Right hindlimb (tissue), 1 donor: ENCODE results near the gene SUGP2.
"Not testable (repeated sequence)": the region's sequence is repeated elsewhere in the genome, so short reads cannot be mapped to it uniquely, and the experiment has no call there.

ENCODE experiments used
- DNase-seq: peaks from one replicate; pipeline ENCODE4 v3.0.0-alpha.2; 2018

Gene SUGP2

GRCh38 chr19:19031891-19032290 is 1.4 kb downstream of the SUGP2 start:
- DNase-seq = no peak

- DNase-seq = no peak
These were observed 4.8 kb downstream of the SUGP2 start for GRCh38 chr19:19028526-19028925.

- DNase-seq = no peak
These were observed 6.1 kb downstream of the SUGP2 start for GRCh38 chr19:19027228-19027627.

- DNase-seq = no peak
These were observed 6.9 kb downstream of the SUGP2 start for GRCh38 chr19:19026299-19026971.

GRCh38 chr19:19025861-19026260 is 7.5 kb downstream of the SUGP2 start:
- DNase-seq = no peak

GRCh38 chr19:19023376-19023775 is 9.9 kb downstream of the SUGP2 start:
- not testable (repeated sequence) for DNase-seq

GRCh38 chr19:19022380-19022961 is 10.8 kb downstream of the SUGP2 start:
- DNase-seq = no peak

- DNase-seq = no peak
These were observed 12.2 kb downstream of the SUGP2 start for GRCh38 chr19:19021115-19021514.

- DNase-seq = no peak
These were observed 22.8 kb downstream of the SUGP2 start for GRCh38 chr19:19010551-19010950.

- DNase-seq = no peak
These were observed 23.4 kb downstream of the SUGP2 start for GRCh38 chr19:19009951-19010350.

- DNase-seq = no peak
These were observed 27.1 kb downstream of the SUGP2 start for GRCh38 chr19:19006213-19006612.

GRCh38 chr19:19004144-19004543 is 29.2 kb downstream of the SUGP2 start:
- no peak for DNase-seq

- DNase-seq = no peak
These were observed 33.3 kb downstream of the SUGP2 start for GRCh38 chr19:18999896-19000620.

- DNase-seq = no peak
These were observed 34.1 kb downstream of the SUGP2 start for GRCh38 chr19:18999016-18999758.

GRCh38 chr19:18998276-18998675 is 35.0 kb downstream of the SUGP2 start:
- no peak for DNase-seq

- DNase-seq = no peak
These were observed 36.4 kb downstream of the SUGP2 start for GRCh38 chr19:18996796-18997394.

GRCh38 chr19:18996351-18996750 is 37.0 kb downstream of the SUGP2 start:
- DNase-seq = no peak

- peak; percentile 66 for DNase-seq
These were observed 37.5 kb downstream of the SUGP2 start for GRCh38 chr19:18995804-18996241.

- DNase-seq = no peak
These were observed 40.2 kb downstream of the SUGP2 start for GRCh38 chr19:18993115-18993514.

GRCh38 chr19:18992696-18993095 is 40.6 kb downstream of the SUGP2 start:
- DNase-seq = no peak

GRCh38 chr19:18991468-18991867 is 41.8 kb downstream of the SUGP2 start:
- no peak for DNase-seq

- DNase-seq = no peak
These were observed 42.3 kb downstream of the SUGP2 start for GRCh38 chr19:18991006-18991405.

GRCh38 chr19:18990128-18990708 is 43.1 kb downstream of the SUGP2 start:
- DNase-seq = no peak
